K562 (cell line): ENCODE measurements around the gene ZNF564. TPM values are rescaled to one million over a fixed set of nuclear protein-coding genes. Genes with fewer than 3 reads are reported as not detected.
"Not testable (repeated sequence)": the region's sequence is repeated elsewhere in the genome, so short reads cannot be mapped to it uniquely, and the experiment has no call there.

Experiments
- ATAC-seq: fragments of 200-7000 bp; cut with Tn5 transposase; 3 replicates; pipeline ENCODE4 v1.9.1; 2020; ENCODE audit warnings: moderate library complexity
- BruUV-seq: library from RNA; stranded (reverse); fragments of 400-500 nt; replicated peaks from 2 replicates; lab custom pipeline; 2021; lab: Mats Ljungman, UMichigan
- CTCF ChIA-PET: fragments of 300-600 bp; formaldehyde crosslinking; extraction: SDS; loops from one replicate; lab custom pipeline; 2021; ENCODE audit warnings: low intra/inter-chr PET ratio; lab: Yijun Ruan, JAX
- POLR2A ChIA-PET: fragments of 300-600, 350-650 bp; sonication (Branson Sonifier 250); formaldehyde crosslinking; extraction: SDS; loops from one replicate; lab custom pipeline; 2021; ENCODE audit warnings: antibody characterized with exemption, inconsistent platforms; lab: Yijun Ruan, JAX
- DNase-seq, 4 experiments: peaks; one replicate each; pipeline versions ENCODE4 v3.0.0 to v3.0.0-alpha.2; 2011 to 2018; ENCODE audit warnings: low spot score in 3 of 4, mixed read lengths in 3 of 4; ENCODE audit errors: extremely low read depth in 1 of 4
- FAIRE-seq: peaks from 2 replicates; lab custom pipeline; 2011; peaks lifted over from hg19 to GRCh38; lab: Jason Lieb, UNC
- H2AFZ ChIP-seq: 2 replicates; pipeline ENCODE4 v1.6.0; 2011; ENCODE audit warnings: low read depth, low read length, control low read depth, inconsistent platforms
- H3K27ac ChIP-seq: fragments of 200-600 bp; 3 replicates; pipeline ENCODE4 v1.8.0; 2011; ENCODE audit warnings: low read depth, mild to moderate bottlenecking, control low read depth, inconsistent platforms, low read length, moderate library complexity, mixed read lengths; ENCODE audit errors: extremely low read depth
- H3K27me3 ChIP-seq, 2 experiments: fragments of 300-600 bp in 1 of 2; 2 replicates in 1 of 2; 3 replicates in 1 of 2; pipeline versions ENCODE4 v1.6.0 to v1.8.0; 2011; ENCODE audit warnings: inconsistent platforms in 2 of 2, low read length in 2 of 2, mild to moderate bottlenecking in 1 of 2, mixed read lengths in 1 of 2, moderate library complexity in 1 of 2; ENCODE audit not compliant: control insufficient read depth in 2 of 2, insufficient read depth in 2 of 2
- H3K36me3 ChIP-seq: fragments of 300-600 bp; 3 replicates; pipeline ENCODE4 v1.8.0; 2011; ENCODE audit warnings: mild to moderate bottlenecking, low read length, inconsistent platforms; ENCODE audit not compliant: control insufficient read depth, insufficient read depth
- H3K4me1 ChIP-seq, 2 experiments: fragments of 200-600 bp in 1 of 2; replicated peaks in 1 of 2; 2 replicates in 1 of 2; 3 replicates in 1 of 2; pipeline versions ENCODE4 v1.5.1 to v1.8.0; 2011; ENCODE audit warnings: inconsistent platforms in 2 of 2, low read length in 2 of 2, mild to moderate bottlenecking in 1 of 2, mixed read lengths in 1 of 2, moderate library complexity in 1 of 2; ENCODE audit not compliant: control insufficient read depth in 2 of 2, insufficient read depth in 2 of 2
- H3K4me2 ChIP-seq: 2 replicates; pipeline ENCODE4 v1.6.1; 2011; ENCODE audit warnings: low read length, control low read depth, inconsistent platforms, mixed read lengths; ENCODE audit not compliant: insufficient read depth
- H3K4me3 ChIP-seq: fragments of 200-600 bp; sonication (generic), shearing (Covaris generic); 2 replicates; pipeline ENCODE4 v1.5.1; 2016; ENCODE audit warnings: control low read depth, inconsistent platforms
- H3K79me2 ChIP-seq: fragments of 200-600 bp; 3 replicates; pipeline ENCODE4 v1.8.0; 2011; ENCODE audit warnings: low read length, inconsistent platforms; ENCODE audit not compliant: control insufficient read depth, insufficient read depth
- H3K9ac ChIP-seq, 2 experiments: 2 replicates each; pipeline versions ENCODE4 v1.6.0 to v1.6.1; 2011; ENCODE audit warnings: low read depth in 2 of 2, low read length in 2 of 2, control low read depth in 1 of 2, inconsistent platforms in 1 of 2, mild to moderate bottlenecking in 1 of 2, mixed read lengths in 1 of 2; ENCODE audit not compliant: insufficient read depth in 1 of 2
- H3K9me1 ChIP-seq: one replicate; pipeline ENCODE4 v1.6.0; 2011; ENCODE audit warnings: inconsistent platforms, mild to moderate bottlenecking, low read length, moderate library complexity; ENCODE audit not compliant: control insufficient read depth, insufficient read depth
- H3K9me3 ChIP-seq: replicated peaks from 2 replicates; pipeline ENCODE4 v1.5.1; 2011; ENCODE audit warnings: low read depth, low read length, inconsistent platforms; ENCODE audit not compliant: control insufficient read depth, insufficient read depth
- H4K20me1 ChIP-seq: replicated peaks from 2 replicates; pipeline ENCODE4 v1.6.1; 2011; ENCODE audit warnings: low read length, inconsistent platforms, mixed read lengths; ENCODE audit not compliant: control insufficient read depth, insufficient read depth
- ARID2 ChIP-seq: fragments of 450-650 bp; IDR thresholded peaks from 2 replicates; pipeline ENCODE4 v1.6.1; 2017; ENCODE audit warnings: antibody characterized with exemption, mild to moderate bottlenecking
- BCOR ChIP-seq: fragments of 450-650 bp; IDR thresholded peaks from 2 replicates; pipeline ENCODE4 v1.6.1; 2016
- CTBP1 ChIP-seq: fragments of 450-650 bp; IDR thresholded peaks from 2 replicates; pipeline ENCODE4 v1.6.1; 2016; ENCODE audit warnings: borderline replicate concordance
- GABPA ChIP-seq: fragments of 200-800 bp; sonication (Bioruptor generic); conservative IDR thresholded peaks from 2 replicates; pipeline ENCODE4 v1.6.1; 2016; ENCODE audit warnings: low read depth, missing genetic modification characterization, missing compliant biosample characterization
- GATAD2B ChIP-seq: fragments of 450-650 bp; IDR thresholded peaks from 2 replicates; pipeline ENCODE4 v1.6.1; 2017; ENCODE audit warnings: mild to moderate bottlenecking, borderline replicate concordance
- KLF1 ChIP-seq: fragments of 450-650 bp; IDR thresholded peaks from 2 replicates; pipeline ENCODE4 v1.6.1; 2016; ENCODE audit warnings: missing genetic modification characterization, missing compliant biosample characterization
- MCM7 ChIP-seq, 2 experiments: fragments of 450-650 bp; IDR thresholded peaks; 2 replicates each; pipeline ENCODE4 v1.6.1; 2016 to 2018
- STAT5A ChIP-seq: IDR thresholded peaks from 2 replicates; pipeline ENCODE4 v1.6.1; 2012; ENCODE audit warnings: low read length, inconsistent platforms, borderline replicate concordance
- TCF7L2 ChIP-seq: fragments of 150-350 bp; IDR thresholded peaks from 2 replicates; pipeline ENCODE4 v1.6.1; 2016; ENCODE audit warnings: low read depth, mild to moderate bottlenecking, low read length, moderate library complexity
- TRIM24 ChIP-seq, 2 experiments: fragments of 450-650 bp; IDR thresholded peaks; 2 replicates each; pipeline ENCODE4 v1.6.1; 2016
- ZSCAN29 ChIP-seq: fragments of 450-650 bp; IDR thresholded peaks from 2 replicates; pipeline ENCODE4 v1.6.1; 2017
- WGBS: fragments of 100-300 bp; shearing (Covaris generic); methylation state at CpG from one replicate; pipeline ENCODE4 v1.1.6; 2016; ENCODE audit warnings: low coverage, mixed read lengths; ENCODE audit not compliant: insufficient coverage; ENCODE audit errors: missing lambda C conversion rate; 5-methylcytosine and 5-hydroxymethylcytosine counted together
- in situ Hi-C: fragments of 300-500 bp; cut with MboI; formaldehyde crosslinking; loops from 4 replicates; pipeline ENCODE4 v1.15.0; 2018; ENCODE audit warnings: inconsistent platforms, mixed read lengths
- intact Hi-C: fragments of 100-400 bp; cut with micrococcal nuclease; formaldehyde crosslinking; loops from 2 replicates; pipeline ENCODE4 v1.14.2; 2022
- polyA plus RNA-seq, 8 experiments: library from polyadenylated mRNA; depleted of rRNA in 4 of 8; stranded (reverse) in 5 of 8; unstranded in 3 of 8; fragments of >200 nt; fragmentation: Nextera tagmentation in 2 of 8; fragmentation: Illumina TruSeq in 1 of 8; extraction: Ambion mirVana in 2 of 8; extraction: Trizol in 1 of 8; gene quantifications; 2 replicates each; pipeline versions ENCODE4 v1.2.1 to v1.2.3, GENCODE V29; 2011 to 2014; ENCODE audit warnings: inconsistent platforms in 1 of 8, missing spikeins in 1 of 8
- total RNA-seq, 7 experiments: library from RNA; depleted of rRNA in 6 of 7; stranded (reverse); fragments of >200 nt in 6 of 7; fragmentation: Illumina TruSeq in 2 of 7; extraction: Trizol in 2 of 7; gene quantifications; 2 replicates each; pipeline versions ENCODE4 v1.2.1 to v1.2.3, GENCODE V29; 2011 to 2021; ENCODE audit warnings: low replicate concordance in 1 of 7
- TF ChIP-seq, protein P1 (sequence below): sonication (generic); formaldehyde crosslinking; IDR thresholded peaks from 2 replicates; pipeline ENCODE4 v1.8.1; 2023; ENCODE audit warnings: mild to moderate bottlenecking, missing genetic modification reagents
- TF ChIP-seq, protein P2 (sequence below), 3 experiments: IDR thresholded peaks in 2 of 3; conservative IDR thresholded peaks in 1 of 3; 2 replicates each; pipeline ENCODE4 v1.5.1; 2011 to 2012; ENCODE audit warnings: low read length in 3 of 3, mild to moderate bottlenecking in 3 of 3, control low read depth in 2 of 3, improper control_type of control experiment in 1 of 3, inconsistent platforms in 1 of 3, low read depth in 1 of 3, mixed read lengths in 1 of 3, moderate library complexity in 1 of 3; ENCODE audit not compliant: insufficient read depth in 2 of 3

Gene ZNF564
- total and polyA plus RNA-seq, 9 of the 15 experiments (the other 6 are each of a cell fraction or from before 2014, with no cell fraction given): 1.4 to 8.1 (median 5.6) TPM

DNA sequence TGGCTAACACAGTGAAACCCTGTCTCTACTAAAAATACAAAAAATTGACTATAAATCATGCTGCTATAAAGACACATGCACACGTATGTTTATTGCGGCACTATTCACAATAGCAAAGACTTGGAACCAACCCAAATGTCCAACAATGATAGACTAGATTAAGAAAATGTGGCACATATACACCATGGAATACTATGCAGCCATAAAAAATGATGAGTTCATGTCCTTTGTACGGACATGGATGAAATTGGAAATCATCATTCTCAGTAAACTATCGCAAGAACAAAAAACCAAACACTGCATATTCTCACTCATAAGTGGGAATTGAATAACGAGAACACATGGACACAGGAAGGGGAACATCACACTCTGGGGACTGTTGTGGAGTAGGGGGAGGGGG, 15.1 kb upstream of the ZNF564 start:
- H3K27ac ChIP-seq, in situ Hi-C loops, H3K79me2 ChIP-seq, H3K4me1 ChIP-seq, H4K20me1 ChIP-seq, H3K9ac ChIP-seq, H3K9me1 ChIP-seq, POLR2A ChIA-PET, ATAC-seq, DNase-seq, H3K9me3 ChIP-seq, H3K4me2 ChIP-seq, BruUV-seq, CTCF ChIA-PET, H3K36me3 ChIP-seq, H3K27me3 ChIP-seq: not testable (repeated sequence)
- 17% methylated on average over 5 of the region's 5 CpGs for WGBS
- intact Hi-C loops: loop anchor here (10.0 kb wide), 1 partner anchor 228 kb away; the partner anchor contains the start of gene JUNB
- peak; percentile 57; the same call in 1 of the 2 replicates for TF ChIP-seq BCOR
- TF ChIP-seq, all 486 proteins: peak for 1; not testable (repeated sequence) for 485
- FAIRE-seq, H3K4me3 ChIP-seq, H2AFZ ChIP-seq: not testable (repeated sequence)

DNA sequence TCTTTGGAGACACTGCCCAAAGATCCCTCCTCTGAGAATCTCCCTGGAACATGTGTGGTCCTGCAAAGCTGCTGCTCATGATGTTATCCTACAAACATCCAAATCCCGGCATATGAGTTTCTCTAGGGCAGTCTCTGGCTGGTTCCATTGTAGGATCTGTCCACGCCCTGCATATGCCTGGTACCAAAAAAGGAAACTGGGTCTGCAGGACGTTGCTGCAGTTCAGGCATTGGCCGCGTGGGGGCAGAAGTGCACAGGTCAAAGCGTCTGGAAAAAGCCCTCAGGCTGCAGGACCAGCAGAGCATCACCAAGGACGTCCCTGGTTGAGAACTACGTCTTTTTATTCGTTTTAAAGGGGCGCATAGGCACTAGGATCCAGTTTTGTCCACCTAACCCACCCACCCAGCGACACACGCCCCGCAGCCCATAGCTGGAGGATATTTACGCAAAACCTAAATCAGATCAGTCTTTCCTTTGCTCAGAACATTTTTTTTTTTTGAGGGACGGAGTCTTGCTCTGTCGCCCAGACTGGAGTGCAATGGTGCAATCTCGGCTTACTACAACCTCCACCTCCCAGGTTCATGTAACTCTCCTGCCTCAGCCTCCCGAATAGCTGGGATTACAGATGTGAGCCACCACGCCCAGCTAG, 12.9 kb upstream of the ZNF564 start:
- no peaks in the 10 kb centered on the region for H4K20me1 ChIP-seq
- DNase-seq (peak; percentile 84 to 86 (median 85)), FAIRE-seq (peak; percentile 99), ATAC-seq (peak; percentile 91)
- H3K9me1 ChIP-seq: no peaks in the 10 kb centered on the region
- intact Hi-C loops (loop anchor here (2.0 to 10.0 kb wide), 2 partner anchors 109 to 231 kb away; partner anchors contain the start of gene JUNB), in situ Hi-C loops (loop anchor here (5.0 kb wide), 1 partner anchor 108 kb away; no protein-coding TSS in a partner anchor)
- H3K9me3 ChIP-seq: no peaks in the 10 kb centered on the region
- 16% methylated on average over 18 of the region's 19 CpGs for WGBS
- POLR2A ChIA-PET: no interaction called here
- H3K27ac ChIP-seq: no peak overlapping the region
- no peaks in the 10 kb centered on the region for H3K36me3 ChIP-seq
- no peak overlapping the region for H3K4me3 ChIP-seq
- CTCF ChIA-PET: interaction anchor here (0.5 to 1.6 kb wide), 2 partner anchors 109 to 368 kb away, joined by 3 to 7 read pairs; no protein-coding TSS in a partner anchor
- BruUV-seq: no TSS peak
- H3K4me2 ChIP-seq: no peak overlapping the region
- H3K27me3 ChIP-seq: no peaks in the 10 kb centered on the region
- no peak overlapping the region for H3K9ac ChIP-seq
- no peaks in the 10 kb centered on the region for H3K79me2 ChIP-seq
- 0 out of 2 replicates have a peak overlapping the region, but pooled peaks have one; percentile 16 for H2AFZ ChIP-seq
- H3K4me1 ChIP-seq: no peaks in the 10 kb centered on the region; a peak in 1 of 5 replicates
- TF ChIP-seq MCM7 (IDR thresholded peaks at IDR 0.05) (no peak), ARID2 (0 out of 2 replicates have a peak, but pooled peaks have one; percentile 24), KLF1 (tag) (no peak), TRIM24 (IDR thresholded peaks at IDR 0.05) (no peak), CTBP1 (peak; percentile 64), GABPA (no peak), GATAD2B (no peak), ZSCAN29 (no peak), STAT5A (no peak), TCF7L2 (no peak)
- TF ChIP-seq, protein P1, sequence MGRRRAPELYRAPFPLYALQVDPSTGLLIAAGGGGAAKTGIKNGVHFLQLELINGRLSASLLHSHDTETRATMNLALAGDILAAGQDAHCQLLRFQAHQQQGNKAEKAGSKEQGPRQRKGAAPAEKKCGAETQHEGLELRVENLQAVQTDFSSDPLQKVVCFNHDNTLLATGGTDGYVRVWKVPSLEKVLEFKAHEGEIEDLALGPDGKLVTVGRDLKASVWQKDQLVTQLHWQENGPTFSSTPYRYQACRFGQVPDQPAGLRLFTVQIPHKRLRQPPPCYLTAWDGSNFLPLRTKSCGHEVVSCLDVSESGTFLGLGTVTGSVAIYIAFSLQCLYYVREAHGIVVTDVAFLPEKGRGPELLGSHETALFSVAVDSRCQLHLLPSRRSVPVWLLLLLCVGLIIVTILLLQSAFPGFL (CRISPR knock-in tag): no peak
- TF ChIP-seq, protein P2, sequence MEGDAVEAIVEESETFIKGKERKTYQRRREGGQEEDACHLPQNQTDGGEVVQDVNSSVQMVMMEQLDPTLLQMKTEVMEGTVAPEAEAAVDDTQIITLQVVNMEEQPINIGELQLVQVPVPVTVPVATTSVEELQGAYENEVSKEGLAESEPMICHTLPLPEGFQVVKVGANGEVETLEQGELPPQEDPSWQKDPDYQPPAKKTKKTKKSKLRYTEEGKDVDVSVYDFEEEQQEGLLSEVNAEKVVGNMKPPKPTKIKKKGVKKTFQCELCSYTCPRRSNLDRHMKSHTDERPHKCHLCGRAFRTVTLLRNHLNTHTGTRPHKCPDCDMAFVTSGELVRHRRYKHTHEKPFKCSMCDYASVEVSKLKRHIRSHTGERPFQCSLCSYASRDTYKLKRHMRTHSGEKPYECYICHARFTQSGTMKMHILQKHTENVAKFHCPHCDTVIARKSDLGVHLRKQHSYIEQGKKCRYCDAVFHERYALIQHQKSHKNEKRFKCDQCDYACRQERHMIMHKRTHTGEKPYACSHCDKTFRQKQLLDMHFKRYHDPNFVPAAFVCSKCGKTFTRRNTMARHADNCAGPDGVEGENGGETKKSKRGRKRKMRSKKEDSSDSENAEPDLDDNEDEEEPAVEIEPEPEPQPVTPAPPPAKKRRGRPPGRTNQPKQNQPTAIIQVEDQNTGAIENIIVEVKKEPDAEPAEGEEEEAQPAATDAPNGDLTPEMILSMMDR (IDR thresholded peaks at IDR 0.05 in 2 of 3, conservative IDR thresholded peaks at IDR 0.05 in 1 of 3; ENCODE audit: insufficient read depth in 2 of 3, low read depth in 1 of 3, low read length in 3 of 3): peak; percentile 89 to 96 (median 94)
